GM12891 (cell line): ENCODE results near the gene TSSK6.

Experiments used
- PAX5 ChIP-seq: IDR thresholded peaks from 2 replicates; pipeline ENCODE4 v1.6.1; 2011; ENCODE audit warnings: low read length, moderate library complexity, mild to moderate bottlenecking; ENCODE audit not compliant: insufficient read depth, severe bottlenecking
- POLR2A ChIP-seq: IDR thresholded peaks from 2 replicates; pipeline ENCODE4 v1.6.1; 2011; ENCODE audit warnings: low read depth, low read length, control low read depth
- POLR2AphosphoS5 ChIP-seq: IDR thresholded peaks from 2 replicates; pipeline ENCODE4 v1.6.1; 2011; ENCODE audit warnings: low read depth, low read length, control low read depth
- POU2F2 ChIP-seq: IDR thresholded peaks from 2 replicates; pipeline ENCODE4 v1.6.1; 2011; ENCODE audit warnings: low read depth, mild to moderate bottlenecking, control low read depth, low read length, moderate library complexity
- TAF1 ChIP-seq: IDR thresholded peaks from 2 replicates; pipeline ENCODE4 v1.6.1; 2011; ENCODE audit warnings: low read depth, low read length, control low read depth

DNA sequence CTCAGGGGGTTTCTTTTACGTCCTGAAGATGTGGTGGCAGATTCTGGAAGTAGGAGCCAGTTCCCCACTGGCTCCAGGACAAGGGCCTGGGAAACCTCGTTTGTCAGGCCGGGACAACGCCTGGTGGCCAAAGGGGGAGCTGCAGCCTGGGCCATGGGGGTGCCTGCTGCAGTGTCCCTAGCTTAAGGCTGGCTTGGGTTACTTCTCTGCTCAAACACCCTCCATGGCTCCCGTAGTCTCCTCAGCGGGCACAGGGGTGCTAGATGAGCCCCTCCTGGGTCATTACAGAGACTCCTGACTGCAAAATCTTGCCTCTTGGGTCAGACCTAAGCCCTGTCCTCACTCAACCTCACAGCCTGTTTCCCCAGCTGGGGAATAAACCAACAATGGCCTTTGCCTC lies 37.5 kb upstream of the TSSK6 start:
- TF ChIP-seq POLR2A = no peak
- TF ChIP-seq TAF1 = no peak
- no peak for TF ChIP-seq PAX5
- no peak for TF ChIP-seq POLR2AphosphoS5
- no peak for TF ChIP-seq POU2F2
